SK-N-SH (cell line): ENCODE measurements around the gene HDAC8.

ENCODE experiments used
- CTCF ChIP-seq: fragments of 200-600 bp; sonication (generic); IDR thresholded peaks from 2 replicates; pipeline ENCODE4 v1.6.1; 2017; ENCODE audit warnings: antibody characterized with exemption, mild to moderate bottlenecking, moderate library complexity
- GABPA ChIP-seq: IDR thresholded peaks from 2 replicates; pipeline ENCODE4 v1.4.0; 2012; ENCODE audit warnings: low read depth, mild to moderate bottlenecking
- GATA2 ChIP-seq: sonication (generic); formaldehyde crosslinking; IDR thresholded peaks from 2 replicates; pipeline ENCODE4 v1.5.0; 2020; ENCODE audit warnings: mild to moderate bottlenecking, missing genetic modification reagents
- MXI1 ChIP-seq: IDR thresholded peaks from 2 replicates; pipeline ENCODE4 v1.6.1; 2012; ENCODE audit warnings: mild to moderate bottlenecking, low read depth, low read length, improper control_type of control experiment
- TAF1 ChIP-seq: IDR thresholded peaks from 2 replicates; pipeline ENCODE4 v1.6.1; 2012; ENCODE audit warnings: low read depth, mild to moderate bottlenecking, low read length, moderate library complexity, borderline replicate concordance
- TCF12 ChIP-seq: IDR thresholded peaks from 2 replicates; pipeline ENCODE4 v1.4.0; 2012
- TEAD4 ChIP-seq: IDR thresholded peaks from 2 replicates; pipeline ENCODE4 v1.4.0; 2012; ENCODE audit warnings: mild to moderate bottlenecking, borderline replicate concordance; ENCODE audit not compliant: insufficient read depth
- TF ChIP-seq, protein P1 (sequence below): IDR thresholded peaks from 2 replicates; pipeline ENCODE4 v1.4.0; 2012; ENCODE audit warnings: low read depth

DNA sequence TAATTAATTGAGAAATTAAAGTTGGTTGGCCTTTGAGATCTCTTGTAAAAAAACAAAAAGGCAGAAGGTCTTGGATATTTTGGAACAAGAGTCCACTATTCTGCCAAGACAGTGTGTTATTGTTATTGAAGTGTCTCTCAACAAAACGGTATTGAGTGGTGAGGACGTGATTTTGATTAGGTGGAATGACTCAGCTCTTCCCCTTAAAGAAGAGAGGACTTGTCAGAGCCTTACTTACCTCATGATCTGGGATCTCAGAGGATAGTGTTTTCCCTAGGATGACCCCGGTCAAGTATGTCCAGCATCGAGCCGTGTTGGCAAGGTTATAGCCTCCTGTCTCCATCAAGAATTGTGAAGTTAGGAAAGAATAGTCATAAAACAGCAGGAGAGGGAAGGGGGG lies 110.9 kb downstream of the HDAC8 start:
- TF ChIP-seq CTCF (no peak), TCF12 (no peak), GATA2 (CRISPR knock-in tag) (no peak), GABPA (no peak), TAF1 (no peak), MXI1 (no peak), TEAD4 (no peak)
- TF ChIP-seq, protein P1, sequence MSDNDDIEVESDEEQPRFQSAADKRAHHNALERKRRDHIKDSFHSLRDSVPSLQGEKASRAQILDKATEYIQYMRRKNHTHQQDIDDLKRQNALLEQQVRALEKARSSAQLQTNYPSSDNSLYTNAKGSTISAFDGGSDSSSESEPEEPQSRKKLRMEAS = no peak
